IPS-NIHi7 (cell line): Measurements from ENCODE around the gene TOMM6.

Experiments used
- DNase-seq: peaks from one replicate; pipeline ENCODE4 v3.0.0; 2012; ENCODE audit warnings: mixed read lengths; ENCODE audit errors: extremely low spot score

TOMM6 gene

GRCh38 chr6:41823178-41823577 lies 35.7 kb downstream of the TOMM6 start:
- no peak for DNase-seq

- no peak for DNase-seq
Observed at GRCh38 chr6:41824571-41825569, 37.4 kb downstream of the TOMM6 start.

- DNase-seq: no peak
Observed at GRCh38 chr6:41826343-41827022, 39.0 kb downstream of the TOMM6 start.

- DNase-seq: no peak
Observed at GRCh38 chr6:41832263-41832662, 44.8 kb downstream of the TOMM6 start.

GRCh38 chr6:41836022-41836659 lies 48.6 kb downstream of the TOMM6 start:
- no peak for DNase-seq

- DNase-seq: no peak
Observed at GRCh38 chr6:41836660-41837052, 49.2 kb downstream of the TOMM6 start.
